T-helper 9 cell (primary cell): ENCODE measurements around the gene PPM1D.
"Not testable (repeated sequence)": the region's sequence is repeated elsewhere in the genome, so short reads cannot be mapped to it uniquely, and the experiment has no call there.

Source experiments
- DNase-seq: peaks from one replicate; pipeline ENCODE4 v3.0.0-alpha.2; 2020
- total RNA-seq, 2 donors: gene quantifications; one replicate each; lab custom pipeline; 2026; lab: John Stamatoyannopoulos, UW

PPM1D gene
- 40.1 to 48.5 reads per million in 2 donors for total RNA-seq

GRCh38 chr17:60599620-60600489 is at the start of gene PPM1D:
Gene PPM1D, plus strand, starts transcription at chr17:60600193. Its CDS starts 222 bp downstream, at chr17:60600415.
- DNase-seq, result peak; percentile 97

- not testable (repeated sequence) for DNase-seq
Measured at GRCh38 chr17:60552255-60552654, 47.7 kb upstream of the PPM1D start.

- no peak for DNase-seq
Measured at GRCh38 chr17:60554377-60554788, 45.6 kb upstream of the PPM1D start.

GRCh38 chr17:60555786-60556185 is 44.2 kb upstream of the PPM1D start:
- DNase-seq, result no peak

- DNase-seq, result no peak
Measured at GRCh38 chr17:60557805-60558204, 42.2 kb upstream of the PPM1D start.

GRCh38 chr17:60559659-60559994 is 40.4 kb upstream of the PPM1D start:
- DNase-seq, result no peak

- DNase-seq, result no peak
Measured at GRCh38 chr17:60559995-60560859, 39.8 kb upstream of the PPM1D start.

GRCh38 chr17:60560860-60561257 is 39.1 kb upstream of the PPM1D start:
- no peak for DNase-seq

GRCh38 chr17:60562421-60562820 is 37.6 kb upstream of the PPM1D start:
- no peak for DNase-seq

- DNase-seq, result no peak
Measured at GRCh38 chr17:60563743-60564142, 36.2 kb upstream of the PPM1D start.

GRCh38 chr17:60565233-60565632 is 34.8 kb upstream of the PPM1D start:
- DNase-seq, result no peak

GRCh38 chr17:60573236-60574051 is 26.5 kb upstream of the PPM1D start:
- DNase-seq, result no peak

- DNase-seq, result no peak
Measured at GRCh38 chr17:60577147-60577915, 22.7 kb upstream of the PPM1D start.

- no peak for DNase-seq
Measured at GRCh38 chr17:60579090-60579489, 20.9 kb upstream of the PPM1D start.

GRCh38 chr17:60579551-60579950 is 20.4 kb upstream of the PPM1D start:
- no peak for DNase-seq

GRCh38 chr17:60583008-60583407 is 17.0 kb upstream of the PPM1D start:
- DNase-seq, result no peak

GRCh38 chr17:60585887-60586286 is 14.1 kb upstream of the PPM1D start:
- DNase-seq, result no peak

- no peak for DNase-seq
Measured at GRCh38 chr17:60586288-60586974, 13.6 kb upstream of the PPM1D start.

GRCh38 chr17:60590070-60590469 is 9.9 kb upstream of the PPM1D start:
- DNase-seq, result no peak

GRCh38 chr17:60592750-60593149 is 7.2 kb upstream of the PPM1D start:
- DNase-seq, result no peak

GRCh38 chr17:60593441-60594036 is 6.5 kb upstream of the PPM1D start:
- DNase-seq, result not testable (repeated sequence)
